ENCODE results near the gene PSMC5.

DNA sequence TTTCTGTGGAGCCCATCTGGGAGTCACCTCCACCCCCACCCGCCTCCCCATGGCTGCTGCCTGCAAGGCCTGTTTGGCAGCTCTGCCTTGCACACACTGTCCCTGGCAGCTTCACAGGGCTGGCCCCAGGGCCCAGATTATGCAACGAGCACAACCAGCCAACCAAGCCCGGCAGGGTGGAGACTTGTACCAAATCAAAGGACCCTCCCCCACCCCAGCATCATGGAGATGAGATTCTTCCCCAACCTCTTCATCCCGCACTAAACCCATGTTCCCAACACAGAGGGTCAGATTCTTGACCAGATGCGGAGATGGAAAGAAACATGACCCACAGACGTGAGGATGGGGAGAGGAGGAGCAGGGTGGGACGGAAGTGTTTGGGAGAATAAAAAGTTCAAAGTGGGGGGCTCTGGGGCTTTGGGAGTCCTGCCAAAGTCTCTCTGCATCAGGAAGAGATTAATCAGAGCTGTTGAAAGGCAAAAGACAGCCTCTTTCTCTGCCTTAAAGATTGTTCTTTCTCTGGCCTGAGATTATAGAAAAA is 11.5 kb downstream of the PSMC5 start:
- TF ChIP-seq RARB (CRISPR knock-in tag; IDR thresholded peaks at IDR 0.05) (no peak), TOX (CRISPR knock-in tag; IDR thresholded peaks at IDR 0.05; ENCODE audit: borderline replicate concordance) (no peak)
- TF ChIP-seq, protein P1, sequence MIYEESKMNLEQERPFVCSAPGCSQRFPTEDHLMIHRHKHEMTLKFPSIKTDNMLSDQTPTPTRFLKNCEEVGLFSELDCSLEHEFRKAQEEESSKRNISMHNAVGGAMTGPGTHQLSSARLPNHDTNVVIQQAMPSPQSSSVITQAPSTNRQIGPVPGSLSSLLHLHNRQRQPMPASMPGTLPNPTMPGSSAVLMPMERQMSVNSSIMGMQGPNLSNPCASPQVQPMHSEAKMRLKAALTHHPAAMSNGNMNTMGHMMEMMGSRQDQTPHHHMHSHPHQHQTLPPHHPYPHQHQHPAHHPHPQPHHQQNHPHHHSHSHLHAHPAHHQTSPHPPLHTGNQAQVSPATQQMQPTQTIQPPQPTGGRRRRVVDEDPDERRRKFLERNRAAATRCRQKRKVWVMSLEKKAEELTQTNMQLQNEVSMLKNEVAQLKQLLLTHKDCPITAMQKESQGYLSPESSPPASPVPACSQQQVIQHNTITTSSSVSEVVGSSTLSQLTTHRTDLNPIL (CRISPR knock-in tag; IDR thresholded peaks at IDR 0.05; ENCODE audit: low read depth) = no peak
- TF ChIP-seq, protein P2, sequence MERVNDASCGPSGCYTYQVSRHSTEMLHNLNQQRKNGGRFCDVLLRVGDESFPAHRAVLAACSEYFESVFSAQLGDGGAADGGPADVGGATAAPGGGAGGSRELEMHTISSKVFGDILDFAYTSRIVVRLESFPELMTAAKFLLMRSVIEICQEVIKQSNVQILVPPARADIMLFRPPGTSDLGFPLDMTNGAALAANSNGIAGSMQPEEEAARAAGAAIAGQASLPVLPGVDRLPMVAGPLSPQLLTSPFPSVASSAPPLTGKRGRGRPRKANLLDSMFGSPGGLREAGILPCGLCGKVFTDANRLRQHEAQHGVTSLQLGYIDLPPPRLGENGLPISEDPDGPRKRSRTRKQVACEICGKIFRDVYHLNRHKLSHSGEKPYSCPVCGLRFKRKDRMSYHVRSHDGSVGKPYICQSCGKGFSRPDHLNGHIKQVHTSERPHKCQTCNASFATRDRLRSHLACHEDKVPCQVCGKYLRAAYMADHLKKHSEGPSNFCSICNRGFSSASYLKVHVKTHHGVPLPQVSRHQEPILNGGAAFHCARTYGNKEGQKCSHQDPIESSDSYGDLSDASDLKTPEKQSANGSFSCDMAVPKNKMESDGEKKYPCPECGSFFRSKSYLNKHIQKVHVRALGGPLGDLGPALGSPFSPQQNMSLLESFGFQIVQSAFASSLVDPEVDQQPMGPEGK (CRISPR knock-in tag; IDR thresholded peaks at IDR 0.05; ENCODE audit: borderline replicate concordance) = no peak
